GM12865 (cell line): Measurements from ENCODE around the gene LRRIQ3.

Experiments used
- DNase-seq: peaks from one replicate; pipeline ENCODE4 v3.0.0; 2010; ENCODE audit warnings: low read depth
- H3K4me3 ChIP-seq: 2 replicates; pipeline ENCODE4 v1.5.1; 2011; ENCODE audit warnings: mild to moderate bottlenecking, low read depth, low read length, control low read depth
- TF ChIP-seq, protein P1 (sequence below): IDR thresholded peaks from 2 replicates; pipeline ENCODE4 v1.5.1; 2011; ENCODE audit warnings: low read length, control low read depth, low read depth, inconsistent platforms; ENCODE audit not compliant: insufficient read depth; ENCODE audit errors: missing control alignments

LRRIQ3 gene

DNA sequence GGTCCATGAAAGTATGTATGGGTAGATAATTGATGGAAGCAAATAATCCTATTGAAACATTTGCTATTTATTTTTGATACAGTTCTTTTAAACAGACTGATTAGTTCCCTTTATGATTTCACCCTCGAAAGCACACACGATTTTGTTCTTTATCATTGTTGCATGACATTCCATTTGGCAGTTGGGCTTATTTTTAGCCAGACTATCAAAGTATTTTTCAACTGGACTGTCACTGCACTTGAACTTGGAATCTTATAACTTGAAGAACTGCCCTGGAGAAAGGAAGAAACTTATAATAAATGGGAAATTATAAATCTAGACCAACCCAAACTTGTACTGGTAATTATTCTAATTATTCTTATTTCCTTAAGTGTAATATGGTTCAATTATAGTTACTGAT lies 37.2 kb upstream of the LRRIQ3 start, which contains the start of gene TNNI3K:
TNNI3K (plus strand) TSS at position 235 of the 400 bp plus-strand sequence; CDS start at position 300, 65 bp downstream.
- TF ChIP-seq, protein P1, sequence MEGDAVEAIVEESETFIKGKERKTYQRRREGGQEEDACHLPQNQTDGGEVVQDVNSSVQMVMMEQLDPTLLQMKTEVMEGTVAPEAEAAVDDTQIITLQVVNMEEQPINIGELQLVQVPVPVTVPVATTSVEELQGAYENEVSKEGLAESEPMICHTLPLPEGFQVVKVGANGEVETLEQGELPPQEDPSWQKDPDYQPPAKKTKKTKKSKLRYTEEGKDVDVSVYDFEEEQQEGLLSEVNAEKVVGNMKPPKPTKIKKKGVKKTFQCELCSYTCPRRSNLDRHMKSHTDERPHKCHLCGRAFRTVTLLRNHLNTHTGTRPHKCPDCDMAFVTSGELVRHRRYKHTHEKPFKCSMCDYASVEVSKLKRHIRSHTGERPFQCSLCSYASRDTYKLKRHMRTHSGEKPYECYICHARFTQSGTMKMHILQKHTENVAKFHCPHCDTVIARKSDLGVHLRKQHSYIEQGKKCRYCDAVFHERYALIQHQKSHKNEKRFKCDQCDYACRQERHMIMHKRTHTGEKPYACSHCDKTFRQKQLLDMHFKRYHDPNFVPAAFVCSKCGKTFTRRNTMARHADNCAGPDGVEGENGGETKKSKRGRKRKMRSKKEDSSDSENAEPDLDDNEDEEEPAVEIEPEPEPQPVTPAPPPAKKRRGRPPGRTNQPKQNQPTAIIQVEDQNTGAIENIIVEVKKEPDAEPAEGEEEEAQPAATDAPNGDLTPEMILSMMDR = no peak
- no peak for DNase-seq
- H3K4me3 ChIP-seq = no peak within 1 kb of the TSS

DNA sequence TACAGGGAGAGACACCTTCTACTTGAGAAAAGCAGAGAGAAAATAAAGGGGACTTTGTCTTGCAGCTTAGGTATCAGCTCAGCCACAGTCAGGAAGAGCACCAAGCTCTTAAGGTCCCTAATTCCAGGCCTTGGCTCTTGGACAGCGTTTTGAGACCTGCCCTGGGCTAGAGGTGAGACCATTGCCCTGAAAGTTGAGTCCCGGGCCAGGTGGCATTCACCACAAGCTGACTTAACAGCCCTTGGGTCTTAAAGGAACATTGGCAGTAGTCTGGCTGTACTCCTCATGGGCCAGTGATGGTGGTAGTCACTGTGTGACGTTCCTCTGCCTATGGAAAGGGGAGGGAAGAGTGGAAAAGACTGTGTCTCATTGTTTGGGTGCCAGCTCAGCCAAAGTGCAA lies 25.5 kb upstream of the LRRIQ3 start:
- no peak for DNase-seq
- TF ChIP-seq, protein P1 = no peak
- no peak overlapping the region for H3K4me3 ChIP-seq

DNA sequence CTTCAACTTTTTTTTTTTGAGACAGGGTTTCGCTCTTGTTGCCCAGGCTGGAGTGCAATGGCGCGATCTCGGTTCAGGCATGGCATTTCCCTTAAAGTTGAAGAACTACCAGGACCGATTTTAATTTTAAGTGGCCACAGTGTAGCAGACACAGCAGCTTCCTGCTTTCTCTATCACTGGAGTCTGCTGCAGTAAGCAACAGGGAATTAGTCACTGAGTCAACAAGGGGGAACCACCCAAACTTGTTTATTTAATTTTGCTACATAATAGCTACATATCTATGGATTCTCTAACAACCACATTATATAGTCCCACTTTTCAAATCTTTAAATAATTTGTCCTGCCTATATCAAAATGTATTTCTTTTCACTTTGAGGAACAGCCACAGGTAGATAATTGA lies 24.7 kb upstream of the LRRIQ3 start:
- TF ChIP-seq, protein P1 = no peak
- H3K4me3 ChIP-seq = no peak overlapping the region
- DNase-seq = no peak

DNA sequence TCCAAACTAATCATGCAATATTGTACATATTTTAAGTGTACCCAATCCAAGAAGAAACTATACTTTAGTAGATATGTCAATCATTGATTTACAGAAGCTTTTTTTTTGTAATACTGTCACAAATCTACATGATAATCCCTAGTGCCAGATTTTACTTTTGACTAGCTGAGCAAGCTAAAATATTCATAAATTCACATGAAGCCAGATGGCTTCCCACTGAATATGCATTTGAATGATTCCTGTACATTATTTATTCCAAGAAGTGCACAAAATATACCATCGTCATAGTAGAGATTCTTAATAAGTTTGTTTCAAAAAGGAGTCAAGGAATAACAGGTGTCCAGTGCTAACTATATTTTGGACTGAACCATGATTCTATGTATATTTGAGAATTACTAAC lies 17.3 kb upstream of the LRRIQ3 start:
- no peak for DNase-seq
- no peak overlapping the region for H3K4me3 ChIP-seq
- TF ChIP-seq, protein P1 = no peak

DNA sequence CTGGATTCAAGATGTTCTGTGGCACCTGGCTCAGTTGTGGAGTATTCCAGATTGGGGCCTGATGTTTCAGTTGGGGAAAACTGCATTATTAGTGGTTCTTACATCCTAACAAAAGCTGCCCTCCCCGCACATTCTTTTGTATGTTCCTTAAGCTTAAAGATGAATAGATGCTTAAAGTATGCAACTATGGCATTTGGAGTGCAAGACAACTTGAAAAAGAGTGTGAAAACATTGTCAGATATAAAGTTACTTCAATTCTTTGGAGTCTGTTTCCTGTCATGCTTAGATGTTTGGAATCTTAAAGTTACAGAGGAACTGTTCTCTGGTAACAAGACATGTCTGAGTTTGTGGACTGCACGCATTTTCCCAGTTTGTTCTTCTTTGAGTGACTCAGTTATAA lies 7.3 kb upstream of the LRRIQ3 start:
- DNase-seq = no peak
- no peak overlapping the region for H3K4me3 ChIP-seq
- TF ChIP-seq, protein P1 = no peak

DNA sequence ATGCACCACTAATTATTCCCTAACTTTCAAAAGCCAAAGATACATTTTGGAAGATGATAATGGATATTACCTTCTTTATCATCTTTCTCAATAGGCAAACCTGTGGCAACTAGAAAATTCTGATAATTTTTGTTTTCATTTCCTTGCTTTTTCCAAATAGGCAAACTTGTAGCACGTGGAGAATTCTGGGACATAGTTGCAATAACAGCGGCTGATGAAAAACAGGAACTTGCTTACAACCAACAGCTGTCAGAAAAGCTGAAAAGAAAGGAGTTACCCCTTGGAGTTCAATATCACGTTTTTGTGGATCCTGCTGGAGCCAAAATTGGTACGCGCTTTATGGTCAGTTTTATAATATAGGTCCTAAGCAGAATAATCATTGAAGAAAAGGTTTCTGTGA lies 1.5 kb upstream of the LRRIQ3 start:
- no peak overlapping the region for H3K4me3 ChIP-seq
- no peak for DNase-seq
- TF ChIP-seq, protein P1 = no peak

DNA sequence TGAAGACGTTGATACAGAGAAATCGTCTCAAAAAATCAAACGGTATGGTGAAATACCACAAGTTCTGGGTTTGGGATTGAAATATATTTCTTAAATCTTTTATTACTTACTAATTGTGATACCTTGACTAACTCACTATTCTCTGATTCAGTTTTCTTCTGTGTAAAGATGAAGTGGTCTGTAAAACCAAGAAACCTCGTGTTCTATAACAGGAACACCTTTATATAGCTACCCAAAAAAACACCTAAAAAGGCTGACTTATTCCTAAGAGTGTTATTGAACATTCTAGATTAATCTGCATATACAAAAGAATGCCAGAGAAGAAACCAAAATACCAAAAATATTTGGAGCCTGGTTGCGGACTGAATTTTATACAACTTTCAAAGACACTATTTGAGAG lies 721 bp downstream of the LRRIQ3 start:
- DNase-seq = no peak
- peak overlapping the region; percentile 87 for H3K4me3 ChIP-seq
- TF ChIP-seq, protein P1 = no peak
